Measurements from ENCODE around the gene CWC22. TPM values are rescaled to one million over a fixed set of nuclear protein-coding genes. Genes with fewer than 3 reads are reported as not detected.

The CWC22 gene
- total RNA-seq, 4 donors from 2014 or later = 11.3 to 42.1 (median 15.2) TPM

DNA sequence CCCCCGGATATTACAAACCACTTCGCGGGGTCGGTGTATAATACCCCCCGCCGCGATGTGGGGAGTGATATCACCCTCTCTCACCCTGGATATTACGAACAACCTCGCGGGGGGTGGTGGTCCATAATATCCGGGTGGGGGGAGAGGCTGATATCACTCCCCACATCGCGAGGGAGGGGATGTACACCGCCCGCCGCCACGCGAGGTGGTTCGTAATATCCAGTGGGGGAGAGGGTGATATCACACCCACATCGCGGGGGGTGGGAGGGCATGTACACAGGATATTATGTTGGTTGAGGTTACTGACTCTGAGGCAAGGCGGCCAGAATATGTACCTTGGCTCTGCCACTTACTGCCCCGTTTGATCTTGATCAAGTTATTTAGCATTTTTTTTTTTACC lies 14.8 kb upstream of the CWC22 start:
- Histone ChIP-seq H3K4me1 (no peaks in the 10 kb centered on the region), H3K27ac (no peak overlapping the region), H3K36me3 (no peaks in the 10 kb centered on the region), H3K4me3 (no peak overlapping the region), H3K27me3 (no peaks in the 10 kb centered on the region), H3K9me3 (no peaks in the 10 kb centered on the region)
- TF ChIP-seq POLR2A (IDR thresholded peaks at IDR 0.05) = no peak
- TF ChIP-seq, protein P1, sequence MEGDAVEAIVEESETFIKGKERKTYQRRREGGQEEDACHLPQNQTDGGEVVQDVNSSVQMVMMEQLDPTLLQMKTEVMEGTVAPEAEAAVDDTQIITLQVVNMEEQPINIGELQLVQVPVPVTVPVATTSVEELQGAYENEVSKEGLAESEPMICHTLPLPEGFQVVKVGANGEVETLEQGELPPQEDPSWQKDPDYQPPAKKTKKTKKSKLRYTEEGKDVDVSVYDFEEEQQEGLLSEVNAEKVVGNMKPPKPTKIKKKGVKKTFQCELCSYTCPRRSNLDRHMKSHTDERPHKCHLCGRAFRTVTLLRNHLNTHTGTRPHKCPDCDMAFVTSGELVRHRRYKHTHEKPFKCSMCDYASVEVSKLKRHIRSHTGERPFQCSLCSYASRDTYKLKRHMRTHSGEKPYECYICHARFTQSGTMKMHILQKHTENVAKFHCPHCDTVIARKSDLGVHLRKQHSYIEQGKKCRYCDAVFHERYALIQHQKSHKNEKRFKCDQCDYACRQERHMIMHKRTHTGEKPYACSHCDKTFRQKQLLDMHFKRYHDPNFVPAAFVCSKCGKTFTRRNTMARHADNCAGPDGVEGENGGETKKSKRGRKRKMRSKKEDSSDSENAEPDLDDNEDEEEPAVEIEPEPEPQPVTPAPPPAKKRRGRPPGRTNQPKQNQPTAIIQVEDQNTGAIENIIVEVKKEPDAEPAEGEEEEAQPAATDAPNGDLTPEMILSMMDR (IDR thresholded peaks at IDR 0.05) = no peak
- DNase-seq = no peak

DNA sequence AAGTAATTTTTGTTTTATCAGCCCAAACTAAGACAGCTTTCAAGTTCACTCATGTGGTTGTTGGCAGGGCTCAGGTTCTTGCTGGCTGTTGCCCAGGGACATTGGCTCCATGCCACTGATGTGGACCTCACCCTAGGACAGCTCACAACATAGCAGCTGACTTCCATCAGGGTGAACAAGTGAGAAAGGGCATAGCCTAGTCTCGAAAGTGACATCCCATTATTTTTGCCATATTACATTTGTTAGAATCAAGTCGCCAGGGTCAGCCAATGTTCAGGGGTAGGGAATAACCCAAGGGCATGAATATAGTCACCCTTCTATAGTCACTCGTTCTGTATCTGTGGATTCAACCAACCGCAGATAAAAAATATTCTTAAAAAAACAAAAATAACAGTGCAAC lies 10.7 kb upstream of the CWC22 start:
- Histone ChIP-seq H3K36me3 (no peaks in the 10 kb centered on the region), H3K9me3 (no peaks in the 10 kb centered on the region)
- TF ChIP-seq POLR2A (IDR thresholded peaks at IDR 0.05) = no peak
- TF ChIP-seq, protein P1 (IDR thresholded peaks at IDR 0.05) = no peak

DNA sequence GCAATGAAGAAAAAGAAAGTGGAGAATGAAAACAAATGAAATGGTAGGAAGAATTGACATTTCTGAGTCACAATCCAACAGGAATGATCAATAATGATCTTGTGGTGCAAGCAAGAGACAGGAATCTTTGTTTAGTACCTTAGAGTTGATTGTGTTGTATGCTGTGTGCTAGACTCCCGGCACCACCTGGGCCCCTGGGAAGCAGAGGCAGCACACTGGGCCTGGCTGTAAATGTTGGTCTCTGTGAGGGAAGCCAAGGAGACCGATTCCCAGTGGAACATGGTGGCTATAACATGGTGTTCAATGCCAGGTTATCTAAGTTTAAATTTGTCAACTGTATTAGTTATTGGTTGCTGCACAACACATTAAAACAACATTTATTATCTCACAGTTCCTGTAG lies 9.8 kb upstream of the CWC22 start:
- TF ChIP-seq, protein P1 (IDR thresholded peaks at IDR 0.05) = no peak
- no peak for TF ChIP-seq POLR2A (IDR thresholded peaks at IDR 0.05)
- H3K4me1 ChIP-seq = no peaks in the 10 kb centered on the region
- no peak for DNase-seq
- no peak overlapping the region for H3K4me3 ChIP-seq
- H3K27me3 ChIP-seq = no peaks in the 10 kb centered on the region
- H3K9me3 ChIP-seq = no peaks in the 10 kb centered on the region
- H3K27ac ChIP-seq = no peak overlapping the region
- no peaks in the 10 kb centered on the region for H3K36me3 ChIP-seq

More for the DNA sequence above, 10.7 kb upstream of the CWC22 start:
- no peaks in the 10 kb centered on the region for H3K27me3 ChIP-seq
- no peak for DNase-seq
- H3K4me3 ChIP-seq = no peak overlapping the region
- H3K27ac ChIP-seq = no peak overlapping the region
- H3K4me1 ChIP-seq = no peaks in the 10 kb centered on the region

DNA sequence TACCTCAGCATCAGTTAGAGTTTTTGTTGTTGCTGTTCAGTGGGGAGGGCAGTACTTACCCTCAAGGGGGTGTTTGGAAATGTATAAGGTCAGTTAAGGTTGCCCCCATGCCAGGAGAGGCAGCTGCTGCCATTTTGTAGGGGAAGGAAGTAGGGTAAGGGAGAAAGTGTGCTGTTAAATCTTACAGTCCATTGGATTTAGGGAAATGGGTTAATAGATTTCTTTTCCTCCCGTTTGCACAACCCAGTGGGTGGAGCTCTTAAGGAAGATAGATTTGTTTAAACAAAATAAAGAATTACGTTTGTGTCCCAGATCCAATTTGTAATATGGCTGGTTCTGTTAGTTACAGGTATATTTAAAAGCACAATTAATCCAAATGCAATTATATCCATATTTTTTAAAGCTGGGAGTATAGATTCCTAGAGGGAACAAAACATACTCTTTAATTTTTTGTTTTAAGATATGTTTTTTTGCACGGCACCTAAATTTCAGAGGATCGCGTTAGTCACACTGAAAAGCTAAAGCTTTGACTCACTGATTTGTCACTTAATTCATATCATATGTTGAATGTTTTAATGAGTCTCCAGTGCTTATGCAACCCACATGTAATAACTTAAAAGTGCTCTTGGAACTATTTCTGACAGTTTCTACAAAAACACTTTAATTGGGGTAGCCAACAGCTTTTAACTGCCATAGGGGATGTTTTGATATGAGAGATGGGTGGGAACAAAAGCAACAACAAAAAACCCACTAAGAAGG lies 9.0 kb upstream of the CWC22 start:
- no peak overlapping the region for H3K4me3 ChIP-seq
- H3K27me3 ChIP-seq = no peaks in the 10 kb centered on the region
- no peak for DNase-seq
- no peak overlapping the region for H3K27ac ChIP-seq
- no peaks in the 10 kb centered on the region for H3K4me1 ChIP-seq
- no peaks in the 10 kb centered on the region for H3K36me3 ChIP-seq
- no peaks in the 10 kb centered on the region for H3K9me3 ChIP-seq
- TF ChIP-seq POLR2A (IDR thresholded peaks at IDR 0.05) = no peak
- TF ChIP-seq, protein P1 (IDR thresholded peaks at IDR 0.05) = no peak

DNA sequence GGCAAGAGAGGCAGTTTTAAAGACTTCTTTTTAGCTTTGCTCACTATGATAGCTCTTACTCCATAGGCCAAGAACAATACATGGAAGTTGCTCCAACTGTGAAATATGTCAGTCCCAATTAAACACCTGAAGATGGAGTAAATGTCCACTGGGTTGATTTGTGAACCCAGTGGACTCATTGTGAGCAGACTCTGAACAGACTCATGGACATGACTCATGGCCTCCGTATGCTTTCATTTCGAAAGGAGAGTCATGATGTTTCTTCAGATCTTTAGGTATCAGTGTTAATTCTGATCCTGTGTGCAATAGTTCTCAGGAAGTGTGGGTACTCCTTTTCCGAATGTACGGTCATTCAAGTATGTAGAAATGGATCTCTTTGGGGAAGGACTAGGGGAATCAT lies 5.4 kb upstream of the CWC22 start:
- DNase-seq = no peak
- H3K27me3 ChIP-seq = no peaks in the 10 kb centered on the region
- no peaks in the 10 kb centered on the region for H3K4me1 ChIP-seq
- H3K4me3 ChIP-seq = no peak overlapping the region
- H3K9me3 ChIP-seq = no peaks in the 10 kb centered on the region
- no peaks in the 10 kb centered on the region for H3K36me3 ChIP-seq
- no peak overlapping the region for H3K27ac ChIP-seq
- TF ChIP-seq, protein P1 (IDR thresholded peaks at IDR 0.05) = no peak
- TF ChIP-seq POLR2A (IDR thresholded peaks at IDR 0.05) = no peak
